SK-N-SH treated with all-trans-retinoic acid at 6 μM for 48 hours (cell line): ENCODE measurements around the gene ATP6V0D1.

Experiments used
- ATAC-seq: fragments of 200-7000 bp; cut with Tn5 transposase; 3 replicates; pipeline ENCODE4 v1.9.1; 2020; ENCODE audit warnings: mild to moderate bottlenecking, moderate library complexity
- ARNTL ChIP-seq: fragments of 450-650 bp; formaldehyde crosslinking; IDR thresholded peaks from 2 replicates; pipeline ENCODE4 v1.5.0; 2020; ENCODE audit warnings: low read depth, mild to moderate bottlenecking, moderate library complexity, borderline replicate concordance
- BACH2 ChIP-seq: fragments of 250-450 bp; sonication (Bioruptor Pico); IDR thresholded peaks from 2 replicates; pipeline ENCODE4 v1.9.0; 2021; ENCODE audit warnings: mild to moderate bottlenecking, borderline replicate concordance
- CSRNP3 ChIP-seq: fragments of 250-450 bp; sonication (Bioruptor Pico); IDR thresholded peaks from 2 replicates; pipeline ENCODE4 v1.5.1; 2021; ENCODE audit warnings: mild to moderate bottlenecking, moderate library complexity
- ESRRG ChIP-seq: fragments of 250-450 bp; sonication (Bioruptor Pico); IDR thresholded peaks from 2 replicates; pipeline ENCODE4 v1.6.1; 2021; ENCODE audit warnings: mild to moderate bottlenecking
- GLIS3 ChIP-seq: fragments of 250-450 bp; sonication (Bioruptor Pico); IDR thresholded peaks from 2 replicates; pipeline ENCODE4 v1.5.0; 2020; ENCODE audit warnings: mild to moderate bottlenecking, moderate library complexity
- ISL1 ChIP-seq: fragments of 250-450 bp; sonication (Bioruptor Pico); IDR thresholded peaks from 2 replicates; pipeline ENCODE4 v2.1.2; 2022; ENCODE audit warnings: mild to moderate bottlenecking, moderate library complexity
- OSR1 ChIP-seq: fragments of 250-450 bp; sonication (Bioruptor Pico); IDR thresholded peaks from 2 replicates; pipeline ENCODE4 v1.8.0; 2022; ENCODE audit warnings: moderate library complexity, mild to moderate bottlenecking, inconsistent platforms
- PPARA ChIP-seq: fragments of 250-450 bp; sonication (Bioruptor Pico); IDR thresholded peaks from 2 replicates; pipeline ENCODE4 v1.5.0; 2020; ENCODE audit warnings: mild to moderate bottlenecking, borderline replicate concordance
- SNAI2 ChIP-seq: fragments of 250-450 bp; sonication (Bioruptor Pico); IDR thresholded peaks from 2 replicates; pipeline ENCODE4 v1.5.0; 2020; ENCODE audit warnings: mild to moderate bottlenecking, moderate library complexity
- TCF4 ChIP-seq: fragments of 250-450 bp; sonication (Bioruptor Pico); IDR thresholded peaks from 2 replicates; pipeline ENCODE4 v1.8.0; 2021; ENCODE audit warnings: mild to moderate bottlenecking, moderate library complexity, borderline replicate concordance
- TOX ChIP-seq: fragments of 250-450 bp; sonication (Bioruptor Pico); IDR thresholded peaks from 2 replicates; pipeline ENCODE4 v1.8.0; 2021; ENCODE audit warnings: mild to moderate bottlenecking, moderate library complexity, borderline replicate concordance
- ZC3H10 ChIP-seq: fragments of 250-450 bp; sonication (Bioruptor Pico); IDR thresholded peaks from 2 replicates; pipeline ENCODE4 v1.5.1; 2021; ENCODE audit warnings: mild to moderate bottlenecking, moderate library complexity
- ZFP3 ChIP-seq: fragments of 250-450 bp; sonication (Bioruptor Pico); IDR thresholded peaks from 2 replicates; pipeline ENCODE4 v1.5.0; 2020; ENCODE audit warnings: mild to moderate bottlenecking, moderate library complexity
- ZFP30 ChIP-seq: fragments of 450-650 bp; formaldehyde crosslinking; IDR thresholded peaks from 2 replicates; pipeline ENCODE4 v1.5.0; 2022; ENCODE audit warnings: mild to moderate bottlenecking, moderate library complexity
- ZNF565 ChIP-seq: fragments of 450-650 bp; formaldehyde crosslinking; conservative IDR thresholded peaks from 2 replicates; pipeline ENCODE4 v1.5.0; 2020; ENCODE audit warnings: low read depth, mild to moderate bottlenecking, moderate library complexity
- ZNF70 ChIP-seq: fragments of 450-650 bp; formaldehyde crosslinking; IDR thresholded peaks from 2 replicates; pipeline ENCODE4 v1.5.0; 2020; ENCODE audit warnings: mild to moderate bottlenecking, moderate library complexity
- ZNF8 ChIP-seq: fragments of 450-650 bp; formaldehyde crosslinking; IDR thresholded peaks from 2 replicates; pipeline ENCODE4 v1.5.0; 2020; ENCODE audit warnings: mild to moderate bottlenecking, moderate library complexity
- TF ChIP-seq, protein P1 (sequence below): fragments of 250-450 bp; sonication (Bioruptor Pico); IDR thresholded peaks from 2 replicates; pipeline ENCODE4 v1.5.0; 2020; ENCODE audit warnings: mild to moderate bottlenecking, moderate library complexity
- TF ChIP-seq, protein P2 (sequence below): fragments of 250-450 bp; sonication (Bioruptor Pico); IDR thresholded peaks from 2 replicates; pipeline ENCODE4 v1.5.1; 2020; ENCODE audit warnings: low read depth, mild to moderate bottlenecking, moderate library complexity
- TF ChIP-seq, protein P3 (sequence below): fragments of 250-450 bp; sonication (Bioruptor Pico); IDR thresholded peaks from 2 replicates; pipeline ENCODE4 v1.8.0; 2020; ENCODE audit warnings: mild to moderate bottlenecking, moderate library complexity, borderline replicate concordance
- TF ChIP-seq, protein P4 (sequence below): fragments of 250-450 bp; sonication (Bioruptor Pico); IDR thresholded peaks from 2 replicates; pipeline ENCODE4 v1.8.0; 2021; ENCODE audit warnings: low read depth, mild to moderate bottlenecking, moderate library complexity, borderline replicate concordance

Gene ATP6V0D1

DNA sequence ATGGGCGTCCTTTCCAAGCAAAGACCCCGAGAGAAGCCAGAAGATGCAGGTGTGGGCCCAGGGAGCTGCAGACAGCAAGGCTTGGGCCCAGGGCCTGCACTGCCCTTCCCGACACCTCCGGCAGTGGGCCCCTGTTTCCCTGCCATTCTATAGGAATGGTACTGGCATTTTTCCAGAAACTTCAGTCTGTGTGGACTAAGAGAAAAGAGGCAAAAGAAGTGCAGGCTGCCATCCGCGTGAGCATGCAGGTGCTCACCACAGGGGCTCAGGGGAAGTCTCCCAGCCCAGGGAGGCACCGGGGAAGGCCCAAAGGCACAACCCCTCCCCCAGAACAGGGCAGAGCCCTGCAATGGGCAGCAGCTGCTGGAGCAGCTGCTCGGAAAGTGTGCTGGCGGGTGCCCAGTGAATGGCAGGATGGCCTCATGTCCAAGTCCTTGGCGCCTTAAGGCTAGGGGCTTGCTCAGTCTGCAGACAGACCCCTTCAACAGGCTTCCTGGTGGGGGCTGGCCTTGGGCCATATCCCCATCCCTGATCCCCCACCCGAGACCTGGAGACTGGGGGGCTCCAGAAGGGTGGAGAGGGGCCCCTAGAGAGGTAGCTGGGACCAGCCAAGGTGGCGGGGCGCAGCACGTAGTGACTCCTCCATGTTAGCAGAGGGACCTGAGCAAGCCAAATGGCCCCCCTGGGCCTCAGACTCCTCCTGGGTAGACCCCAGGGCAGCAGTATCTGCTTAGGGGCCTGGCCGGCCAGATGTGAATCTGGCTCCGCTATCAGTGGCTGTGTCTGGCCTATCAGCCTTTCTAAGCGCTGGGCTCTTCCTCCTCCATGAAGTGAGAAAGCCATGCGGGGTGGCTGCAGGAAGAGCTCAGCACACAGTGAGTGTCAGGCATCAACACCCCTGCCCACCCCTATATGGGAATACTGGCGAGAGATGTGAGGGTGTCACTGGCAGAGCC lies 80.9 kb downstream of the ATP6V0D1 start:
- TF ChIP-seq, protein P1, sequence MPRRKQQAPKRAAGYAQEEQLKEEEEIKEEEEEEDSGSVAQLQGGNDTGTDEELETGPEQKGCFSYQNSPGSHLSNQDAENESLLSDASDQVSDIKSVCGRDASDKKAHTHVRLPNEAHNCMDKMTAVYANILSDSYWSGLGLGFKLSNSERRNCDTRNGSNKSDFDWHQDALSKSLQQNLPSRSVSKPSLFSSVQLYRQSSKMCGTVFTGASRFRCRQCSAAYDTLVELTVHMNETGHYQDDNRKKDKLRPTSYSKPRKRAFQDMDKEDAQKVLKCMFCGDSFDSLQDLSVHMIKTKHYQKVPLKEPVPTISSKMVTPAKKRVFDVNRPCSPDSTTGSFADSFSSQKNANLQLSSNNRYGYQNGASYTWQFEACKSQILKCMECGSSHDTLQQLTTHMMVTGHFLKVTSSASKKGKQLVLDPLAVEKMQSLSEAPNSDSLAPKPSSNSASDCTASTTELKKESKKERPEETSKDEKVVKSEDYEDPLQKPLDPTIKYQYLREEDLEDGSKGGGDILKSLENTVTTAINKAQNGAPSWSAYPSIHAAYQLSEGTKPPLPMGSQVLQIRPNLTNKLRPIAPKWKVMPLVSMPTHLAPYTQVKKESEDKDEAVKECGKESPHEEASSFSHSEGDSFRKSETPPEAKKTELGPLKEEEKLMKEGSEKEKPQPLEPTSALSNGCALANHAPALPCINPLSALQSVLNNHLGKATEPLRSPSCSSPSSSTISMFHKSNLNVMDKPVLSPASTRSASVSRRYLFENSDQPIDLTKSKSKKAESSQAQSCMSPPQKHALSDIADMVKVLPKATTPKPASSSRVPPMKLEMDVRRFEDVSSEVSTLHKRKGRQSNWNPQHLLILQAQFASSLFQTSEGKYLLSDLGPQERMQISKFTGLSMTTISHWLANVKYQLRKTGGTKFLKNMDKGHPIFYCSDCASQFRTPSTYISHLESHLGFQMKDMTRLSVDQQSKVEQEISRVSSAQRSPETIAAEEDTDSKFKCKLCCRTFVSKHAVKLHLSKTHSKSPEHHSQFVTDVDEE = no peak
- no peak for TF ChIP-seq PPARA (CRISPR knock-in tag)
- no peak for TF ChIP-seq ZNF70
- no peak for TF ChIP-seq CSRNP3 (CRISPR knock-in tag)
- no peak for TF ChIP-seq SNAI2 (CRISPR knock-in tag)
- no peak for TF ChIP-seq ISL1
- no peak for TF ChIP-seq ZC3H10 (CRISPR knock-in tag)
- no peak for TF ChIP-seq ESRRG (CRISPR knock-in tag)
- TF ChIP-seq ZNF565 = no peak
- no peak for TF ChIP-seq ZFP30
- TF ChIP-seq OSR1 (CRISPR knock-in tag) = no peak
- TF ChIP-seq GLIS3 (CRISPR knock-in tag) = no peak
- no peak for TF ChIP-seq TCF4 (CRISPR knock-in tag)
- no peak for TF ChIP-seq ARNTL
- no peak for TF ChIP-seq BACH2 (CRISPR knock-in tag)

DNA sequence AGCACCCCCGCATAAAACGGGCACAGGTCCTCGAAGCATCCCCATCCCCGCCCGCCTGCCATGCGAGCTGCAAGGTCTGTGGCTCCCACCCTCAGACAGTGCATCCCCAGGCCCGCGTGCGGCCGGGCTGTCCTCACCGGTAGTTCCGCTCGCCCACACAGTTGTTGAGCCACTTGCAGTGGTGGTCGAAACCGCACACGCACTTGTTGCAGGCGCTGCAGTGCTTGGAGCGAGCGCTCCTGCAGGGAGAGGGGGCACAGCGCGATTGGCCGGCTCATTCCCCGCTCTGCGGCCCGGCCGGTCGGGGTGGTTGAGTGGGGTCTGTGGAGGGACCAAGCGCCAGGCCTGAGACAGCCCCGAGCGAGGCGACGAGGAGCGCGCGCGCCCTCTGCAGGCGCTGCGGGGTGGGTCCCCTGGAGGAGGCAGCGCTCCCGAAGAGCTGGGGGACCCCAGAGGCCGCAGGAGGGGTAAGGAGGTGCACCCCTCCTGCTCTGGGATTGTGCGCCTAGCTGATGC lies 81.7 kb downstream of the ATP6V0D1 start:
- ATAC-seq = no peak
- TF ChIP-seq TOX (no peak), ZFP3 (CRISPR knock-in tag) (no peak), BACH2 (CRISPR knock-in tag) (no peak), OSR1 (CRISPR knock-in tag) (no peak), ZNF70 (no peak), CSRNP3 (CRISPR knock-in tag) (no peak), ZC3H10 (CRISPR knock-in tag) (no peak), SNAI2 (CRISPR knock-in tag) (no peak), TCF4 (CRISPR knock-in tag) (no peak), PPARA (CRISPR knock-in tag) (no peak), ZNF8 (no peak), ZFP30 (no peak), ARNTL (no peak)
- TF ChIP-seq, protein P2, sequence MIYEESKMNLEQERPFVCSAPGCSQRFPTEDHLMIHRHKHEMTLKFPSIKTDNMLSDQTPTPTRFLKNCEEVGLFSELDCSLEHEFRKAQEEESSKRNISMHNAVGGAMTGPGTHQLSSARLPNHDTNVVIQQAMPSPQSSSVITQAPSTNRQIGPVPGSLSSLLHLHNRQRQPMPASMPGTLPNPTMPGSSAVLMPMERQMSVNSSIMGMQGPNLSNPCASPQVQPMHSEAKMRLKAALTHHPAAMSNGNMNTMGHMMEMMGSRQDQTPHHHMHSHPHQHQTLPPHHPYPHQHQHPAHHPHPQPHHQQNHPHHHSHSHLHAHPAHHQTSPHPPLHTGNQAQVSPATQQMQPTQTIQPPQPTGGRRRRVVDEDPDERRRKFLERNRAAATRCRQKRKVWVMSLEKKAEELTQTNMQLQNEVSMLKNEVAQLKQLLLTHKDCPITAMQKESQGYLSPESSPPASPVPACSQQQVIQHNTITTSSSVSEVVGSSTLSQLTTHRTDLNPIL (CRISPR knock-in tag) = no peak
- TF ChIP-seq, protein P3, sequence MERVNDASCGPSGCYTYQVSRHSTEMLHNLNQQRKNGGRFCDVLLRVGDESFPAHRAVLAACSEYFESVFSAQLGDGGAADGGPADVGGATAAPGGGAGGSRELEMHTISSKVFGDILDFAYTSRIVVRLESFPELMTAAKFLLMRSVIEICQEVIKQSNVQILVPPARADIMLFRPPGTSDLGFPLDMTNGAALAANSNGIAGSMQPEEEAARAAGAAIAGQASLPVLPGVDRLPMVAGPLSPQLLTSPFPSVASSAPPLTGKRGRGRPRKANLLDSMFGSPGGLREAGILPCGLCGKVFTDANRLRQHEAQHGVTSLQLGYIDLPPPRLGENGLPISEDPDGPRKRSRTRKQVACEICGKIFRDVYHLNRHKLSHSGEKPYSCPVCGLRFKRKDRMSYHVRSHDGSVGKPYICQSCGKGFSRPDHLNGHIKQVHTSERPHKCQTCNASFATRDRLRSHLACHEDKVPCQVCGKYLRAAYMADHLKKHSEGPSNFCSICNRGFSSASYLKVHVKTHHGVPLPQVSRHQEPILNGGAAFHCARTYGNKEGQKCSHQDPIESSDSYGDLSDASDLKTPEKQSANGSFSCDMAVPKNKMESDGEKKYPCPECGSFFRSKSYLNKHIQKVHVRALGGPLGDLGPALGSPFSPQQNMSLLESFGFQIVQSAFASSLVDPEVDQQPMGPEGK (CRISPR knock-in tag) = no peak
- TF ChIP-seq, protein P4, sequence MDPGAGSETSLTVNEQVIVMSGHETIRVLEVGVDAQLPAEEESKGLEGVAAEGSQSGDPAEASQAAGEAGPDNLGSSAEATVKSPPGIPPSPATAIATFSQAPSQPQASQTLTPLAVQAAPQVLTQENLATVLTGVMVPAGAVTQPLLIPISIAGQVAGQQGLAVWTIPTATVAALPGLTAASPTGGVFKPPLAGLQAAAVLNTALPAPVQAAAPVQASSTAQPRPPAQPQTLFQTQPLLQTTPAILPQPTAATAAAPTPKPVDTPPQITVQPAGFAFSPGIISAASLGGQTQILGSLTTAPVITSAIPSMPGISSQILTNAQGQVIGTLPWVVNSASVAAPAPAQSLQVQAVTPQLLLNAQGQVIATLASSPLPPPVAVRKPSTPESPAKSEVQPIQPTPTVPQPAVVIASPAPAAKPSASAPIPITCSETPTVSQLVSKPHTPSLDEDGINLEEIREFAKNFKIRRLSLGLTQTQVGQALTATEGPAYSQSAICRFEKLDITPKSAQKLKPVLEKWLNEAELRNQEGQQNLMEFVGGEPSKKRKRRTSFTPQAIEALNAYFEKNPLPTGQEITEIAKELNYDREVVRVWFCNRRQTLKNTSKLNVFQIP (CRISPR knock-in tag) = no peak
- TF ChIP-seq, protein P1 = no peak
- TF ChIP-seq, all 23 proteins: peak for 0

More for the DNA sequence above, 80.9 kb downstream of the ATP6V0D1 start:
- ATAC-seq = no peak
